Measurements from ENCODE around the gene DNMT3A.

DNMT3A gene

GRCh38 chr2:25372405-25373268 lies 30.9 kb upstream of the DNMT3A start:
- DNase-seq = no peak

GRCh38 chr2:25371253-25372241 lies 29.8 kb upstream of the DNMT3A start:
- DNase-seq = no peak

GRCh38 chr2:25369876-25370275 lies 28.2 kb upstream of the DNMT3A start:
- no peak for DNase-seq

GRCh38 chr2:25369439-25369838 lies 27.7 kb upstream of the DNMT3A start:
- no peak for DNase-seq

- DNase-seq = no peak
These were observed 26.9 kb upstream of the DNMT3A start for GRCh38 chr2:25368660-25369059.

- DNase-seq = no peak
These were observed 25.6 kb upstream of the DNMT3A start for GRCh38 chr2:25367296-25367695.

- DNase-seq = no peak
These were observed 24.9 kb upstream of the DNMT3A start for GRCh38 chr2:25366629-25367028.

GRCh38 chr2:25365241-25365640 lies 23.5 kb upstream of the DNMT3A start:
- no peak for DNase-seq

GRCh38 chr2:25363733-25364132 lies 22.0 kb upstream of the DNMT3A start:
- DNase-seq = no peak

- peak; percentile 74 to 86 for DNase-seq
These were observed 20.9 kb upstream of the DNMT3A start for GRCh38 chr2:25362434-25363145.

GRCh38 chr2:25362049-25362433 lies 20.3 kb upstream of the DNMT3A start:
- DNase-seq = peak; percentile 90 to 95

GRCh38 chr2:25361261-25362048 lies 19.7 kb upstream of the DNMT3A start:
- no peak for DNase-seq

GRCh38 chr2:25358836-25359235 lies 17.1 kb upstream of the DNMT3A start:
- DNase-seq = no peak

- DNase-seq = no peak
These were observed 16.6 kb upstream of the DNMT3A start for GRCh38 chr2:25358249-25358815.

- no peak for DNase-seq
These were observed 14.4 kb upstream of the DNMT3A start for GRCh38 chr2:25356088-25356487.

GRCh38 chr2:25355270-25355669 lies 13.5 kb upstream of the DNMT3A start:
- no peak for DNase-seq

- no peak for DNase-seq
These were observed 12.4 kb upstream of the DNMT3A start for GRCh38 chr2:25354116-25354515.

- DNase-seq = no peak
These were observed 7.7 kb upstream of the DNMT3A start for GRCh38 chr2:25349397-25349796.

- no peak for DNase-seq
These were observed 6.1 kb upstream of the DNMT3A start for GRCh38 chr2:25347846-25348245.

GRCh38 chr2:25347205-25347815 lies 5.6 kb upstream of the DNMT3A start:
- no peak for DNase-seq

- no peak for DNase-seq
These were observed 1.6 kb upstream of the DNMT3A start for GRCh38 chr2:25343187-25343825.
